NCI-H446 (cell line): ENCODE measurements around the gene TPD52L2.
"Not testable (repeated sequence)": the region's sequence is repeated elsewhere in the genome, so short reads cannot be mapped to it uniquely, and the experiment has no call there.

ENCODE experiments used
- DNase-seq, 2 experiments: peaks; one replicate each; lab custom pipeline; 2025; lab: John Stamatoyannopoulos, UW

TPD52L2 gene

GRCh38 chr20:63878899-63879663 is 14.0 kb downstream of the TPD52L2 start:
- no peak for DNase-seq

DNA sequence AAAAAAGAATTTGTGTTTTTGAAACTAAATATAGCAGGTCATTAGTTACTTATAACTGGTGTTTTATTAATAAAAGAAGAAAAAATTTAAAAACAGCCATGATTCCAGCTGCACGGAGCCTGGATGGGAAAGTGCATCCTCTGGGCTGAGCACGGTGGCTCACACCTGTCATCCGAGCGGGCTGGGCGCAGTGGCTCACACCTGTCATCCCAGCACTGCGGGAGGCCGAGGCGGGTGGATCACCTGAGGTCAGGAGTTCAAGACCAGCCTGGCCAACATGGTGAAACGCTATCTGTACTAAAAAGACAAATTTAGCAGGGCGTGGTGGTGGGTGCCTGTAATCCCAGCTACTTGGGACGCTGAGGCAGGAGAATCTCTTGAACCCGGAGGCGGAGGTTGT is 15.8 kb downstream of the TPD52L2 start:
- not testable (repeated sequence) for DNase-seq

- DNase-seq, result no peak
Observed at GRCh38 chr20:63881451-63882226, 16.6 kb downstream of the TPD52L2 start.

- DNase-seq, result no peak
Observed at GRCh38 chr20:63882257-63883200, 17.5 kb downstream of the TPD52L2 start.

DNA sequence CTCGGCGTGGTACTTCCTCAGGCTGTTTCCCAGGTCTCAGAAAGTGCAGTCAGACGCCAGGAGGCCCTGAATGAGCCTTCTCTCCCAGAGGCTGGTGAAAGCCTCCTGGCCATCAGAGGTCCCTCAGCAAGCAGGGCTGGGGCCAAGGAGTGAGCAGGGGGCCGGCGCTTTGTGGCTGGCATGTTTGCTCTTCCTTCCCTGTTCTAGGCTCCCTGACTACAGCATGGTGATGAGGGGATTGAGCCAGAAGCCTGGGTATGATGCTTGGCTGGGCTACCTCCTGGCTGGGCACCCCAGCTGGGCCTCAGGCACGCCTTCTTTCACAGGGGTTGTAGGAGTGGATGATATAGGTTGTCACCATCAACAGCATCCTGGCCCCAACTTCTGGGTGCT is 18.1 kb downstream of the TPD52L2 start:
- DNase-seq, result no peak

DNA sequence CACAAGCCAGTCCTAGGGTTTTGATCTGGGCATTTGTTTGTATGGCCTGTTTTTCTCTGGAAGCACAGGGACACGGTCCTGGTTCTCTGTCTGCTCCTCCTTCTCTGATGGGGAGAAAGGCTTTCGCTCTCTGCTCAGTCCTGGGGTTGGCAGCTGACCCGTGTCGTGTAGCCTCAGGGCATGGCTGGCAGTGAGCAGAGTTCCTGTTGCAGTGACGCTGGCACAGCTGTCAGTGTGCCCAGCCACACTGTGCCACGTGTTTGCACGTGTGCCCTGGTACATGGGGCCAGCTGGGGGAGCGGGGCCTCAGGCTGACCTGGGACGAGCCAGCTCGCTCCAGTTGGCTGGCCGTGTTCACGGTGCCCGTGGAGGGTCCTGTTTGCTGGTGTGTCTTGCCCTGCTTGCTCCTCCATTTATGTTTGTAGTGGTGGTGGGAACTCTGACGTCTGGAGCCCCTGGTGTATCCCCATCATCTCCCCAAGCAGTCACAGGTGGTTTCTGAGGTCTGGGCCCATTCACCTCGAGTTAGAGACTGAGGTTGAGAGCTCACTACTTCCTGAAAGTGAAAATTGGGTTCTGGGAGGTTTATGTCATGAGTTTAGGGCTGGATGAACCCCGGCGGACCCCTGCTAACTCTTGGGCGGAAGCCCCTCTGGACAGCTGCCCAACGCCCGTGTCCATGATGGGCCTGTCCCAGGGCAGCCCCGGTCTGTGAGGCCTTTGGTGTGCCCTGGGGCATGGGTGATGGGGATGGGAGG is 19.6 kb downstream of the TPD52L2 start:
- DNase-seq, result no peak

DNA sequence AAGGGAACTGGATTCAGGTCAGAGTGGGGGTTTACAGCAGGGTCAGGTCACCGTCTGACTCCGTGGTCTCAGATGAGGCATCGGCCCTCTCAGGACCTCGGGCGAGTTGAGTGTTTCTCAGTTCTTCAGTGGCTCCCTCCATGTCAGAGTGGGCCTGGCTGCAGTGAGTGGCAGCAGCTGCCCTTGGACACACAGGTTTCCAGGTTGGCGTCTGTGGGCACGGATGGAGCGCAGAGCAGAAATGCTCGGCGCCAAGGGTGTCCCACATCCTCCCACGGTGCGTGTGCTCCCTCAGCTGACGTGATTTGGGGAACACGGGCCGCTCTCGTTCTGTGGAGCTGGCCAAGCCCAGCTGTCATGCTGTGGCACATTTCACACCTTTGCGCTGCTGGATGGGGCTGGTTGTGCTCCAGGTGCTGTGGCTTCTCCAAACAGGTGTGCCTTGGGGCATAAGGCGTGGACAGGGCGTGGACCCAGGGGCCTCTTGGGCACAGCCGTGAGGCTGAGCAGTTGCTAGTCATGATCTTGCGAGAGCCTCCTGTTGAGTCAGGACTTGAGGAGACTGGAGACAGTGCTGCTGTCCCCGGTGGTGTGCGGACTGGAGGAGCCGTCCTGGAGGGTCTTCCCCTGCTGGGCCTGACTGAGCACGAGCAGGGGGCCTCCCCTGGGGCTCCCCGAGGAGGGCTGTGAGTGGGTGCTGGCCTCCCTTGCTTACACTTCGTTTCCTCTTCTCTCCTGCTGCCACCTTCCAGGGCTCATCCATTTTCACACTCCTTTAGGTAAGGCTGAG is 20.4 kb downstream of the TPD52L2 start:
- no peak for DNase-seq

DNA sequence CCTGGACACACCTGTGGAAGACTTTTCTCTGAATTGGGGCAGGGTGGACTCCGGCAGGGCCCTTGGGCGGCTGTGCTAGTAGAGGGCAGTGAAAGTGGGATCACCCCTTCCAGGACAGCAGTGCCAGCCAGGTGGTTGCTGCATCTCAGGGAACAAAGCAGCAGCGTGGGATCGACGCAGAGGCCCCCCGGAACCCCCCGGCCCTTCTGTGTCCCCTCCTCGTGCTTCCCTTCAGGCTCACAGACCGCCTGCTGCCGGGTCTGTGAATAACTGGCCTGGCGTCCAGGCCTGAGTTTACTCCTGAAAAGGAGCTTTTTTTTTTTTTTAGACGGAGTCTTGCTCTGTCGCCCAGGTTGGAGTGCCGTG is 21.0 kb downstream of the TPD52L2 start:
- no peak for DNase-seq

GRCh38 chr20:63886921-63887320 is 21.9 kb downstream of the TPD52L2 start:
- no peak for DNase-seq

GRCh38 chr20:63889241-63890200 is 24.5 kb downstream of the TPD52L2 start:
- DNase-seq, result no peak

DNA sequence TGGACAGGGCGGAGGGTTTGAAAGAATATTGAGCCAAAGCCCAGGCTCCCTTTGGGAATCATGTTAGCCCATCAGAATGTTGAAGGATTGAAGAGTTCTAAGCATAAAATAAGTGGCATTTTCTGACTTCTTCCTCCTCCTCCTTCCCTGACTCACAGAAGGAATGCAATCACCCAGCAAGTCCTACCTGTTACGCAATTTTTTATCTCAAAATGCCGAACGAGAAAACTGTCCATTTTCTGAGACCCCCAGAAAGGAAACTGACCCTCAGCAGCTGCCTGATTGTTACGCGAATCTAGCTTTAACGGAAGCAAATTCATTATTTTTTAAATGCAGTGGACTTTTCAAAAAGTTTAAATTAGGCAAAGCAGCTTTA is 25.1 kb downstream of the TPD52L2 start:
- no peak for DNase-seq

GRCh38 chr20:63890616-63891015 is 25.5 kb downstream of the TPD52L2 start:
- no peak for DNase-seq

DNA sequence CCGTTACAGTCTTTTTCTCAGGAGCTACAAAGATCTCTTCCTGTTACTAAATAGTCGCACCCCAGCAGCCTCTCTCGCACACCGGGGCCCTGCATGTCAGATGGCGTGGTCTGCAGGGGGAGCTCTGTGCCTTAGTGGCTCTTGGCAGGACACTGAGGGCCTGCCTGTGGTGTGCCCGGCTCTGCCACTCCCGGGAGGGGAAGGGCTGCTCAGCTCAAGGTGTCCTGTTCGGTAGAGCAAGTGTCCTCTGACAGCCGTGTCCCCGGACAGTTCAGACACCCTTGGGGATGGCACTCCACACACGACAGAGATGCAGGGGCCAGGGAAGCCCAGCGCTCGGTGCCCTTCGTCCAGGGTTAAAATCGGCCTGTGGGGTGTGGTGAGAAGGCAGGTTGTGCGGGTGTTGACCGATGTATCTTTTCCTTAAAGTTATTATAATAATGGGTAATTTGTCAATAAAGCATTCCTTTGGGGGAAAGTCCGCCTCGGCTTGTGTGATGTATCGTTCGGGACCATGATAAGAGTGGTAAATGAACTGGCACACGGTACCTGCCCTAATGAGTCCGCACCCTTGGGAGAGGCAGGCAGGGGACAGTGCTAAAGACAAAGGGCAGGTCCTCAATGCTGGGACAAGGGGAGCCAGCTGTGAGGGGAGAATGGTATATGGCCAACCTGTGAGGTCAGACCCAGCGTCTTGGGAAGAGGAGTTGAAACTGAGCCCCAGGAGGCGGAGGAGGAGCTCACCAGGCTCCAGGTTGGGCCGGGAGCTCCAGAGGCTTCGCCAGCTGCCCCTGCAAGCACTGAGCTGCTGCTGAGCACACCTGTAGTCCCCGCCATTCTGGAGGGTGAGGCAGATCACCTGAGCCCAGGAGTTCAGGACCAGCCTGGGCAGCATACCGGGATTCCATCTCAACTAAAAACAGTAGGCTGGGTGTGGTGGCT is 26.3 kb downstream of the TPD52L2 start:
- no peak for DNase-seq

DNA sequence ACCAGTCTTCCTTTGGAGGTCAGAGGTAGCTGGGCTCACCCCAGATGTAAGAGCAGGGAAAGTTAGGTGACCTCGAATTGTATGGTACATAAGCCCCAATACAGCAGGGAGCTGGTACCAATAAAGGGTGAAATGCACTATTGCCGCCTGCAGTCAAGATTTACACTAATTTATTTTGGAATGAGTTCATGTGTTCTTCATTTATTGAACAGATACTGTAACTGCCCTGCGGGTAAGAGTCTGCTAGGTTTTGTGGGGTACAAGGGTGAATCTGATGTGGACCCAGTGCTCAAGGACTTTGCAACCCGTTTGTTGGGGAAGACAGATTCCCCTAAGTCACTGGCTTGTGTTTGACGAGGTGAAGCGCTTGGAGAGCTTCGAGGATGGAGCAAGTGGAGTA is 27.3 kb downstream of the TPD52L2 start:
- no peak for DNase-seq

DNA sequence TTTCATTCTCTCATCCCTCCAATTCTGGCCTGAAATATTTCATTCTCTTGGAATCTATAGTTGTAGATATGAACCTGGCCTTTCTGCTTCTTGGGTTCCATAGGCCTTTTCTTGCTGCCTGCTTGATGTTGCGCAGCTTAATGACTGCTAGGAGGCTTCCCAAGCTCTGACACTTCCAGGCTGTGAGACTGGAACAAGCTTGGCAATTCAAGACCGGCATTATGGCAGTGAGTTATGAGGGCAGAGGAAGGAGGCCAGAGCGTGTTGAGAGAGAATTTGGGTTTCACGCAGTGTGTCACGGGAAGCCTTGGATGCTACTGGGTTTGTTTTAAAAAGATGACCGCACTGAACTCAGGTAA is 28.9 kb downstream of the TPD52L2 start:
- DNase-seq, result no peak

- DNase-seq, result peak; percentile 88 to 99
Observed at GRCh38 chr20:63894358-63895201, 29.5 kb downstream of the TPD52L2 start, which contains the start of gene DNAJC5. DNAJC5 (plus strand) TSS chr20:63895126; CDS start chr20:63928346, 33,220 bp downstream.

- no peak for DNase-seq
Observed at GRCh38 chr20:63895202-63895951, 30.3 kb downstream of the TPD52L2 start.
